A549 (cell line): ENCODE measurements around the gene PALS1.

Source experiments
- CBX8 ChIP-seq: fragments of 200-600 bp; sonication (generic); IDR thresholded peaks from 2 replicates; pipeline ENCODE4 v1.6.1; 2016
- EHMT2 ChIP-seq: fragments of 200-600 bp; sonication (generic); IDR thresholded peaks from 2 replicates; pipeline ENCODE4 v1.6.1; 2016; ENCODE audit warnings: antibody characterized with exemption, low read depth, mild to moderate bottlenecking, moderate library complexity
- HDAC2 ChIP-seq: fragments of 200-600 bp; sonication (generic); IDR thresholded peaks from 2 replicates; pipeline ENCODE4 v1.6.1; 2016
- HMGXB4 ChIP-seq: fragments of 250-450 bp; sonication (Bioruptor Pico); IDR thresholded peaks from 2 replicates; pipeline ENCODE4 v1.5.0; 2021; ENCODE audit warnings: mild to moderate bottlenecking, moderate library complexity, borderline replicate concordance
- MAX ChIP-seq: IDR thresholded peaks from 2 replicates; pipeline ENCODE4 v1.6.1; 2012
- MAZ ChIP-seq: fragments of 150-350 bp; IDR thresholded peaks from 2 replicates; pipeline ENCODE4 v1.6.1; 2014; ENCODE audit warnings: antibody characterized with exemption, low read depth, low read length, borderline replicate concordance
- MYC ChIP-seq: IDR thresholded peaks from 2 replicates; pipeline ENCODE4 v1.6.1; 2012; ENCODE audit warnings: mild to moderate bottlenecking, inconsistent platforms, low read length, improper control_type of control experiment, borderline replicate concordance
- PHF8 ChIP-seq: fragments of 200-600 bp; sonication (generic); IDR thresholded peaks from 2 replicates; pipeline ENCODE4 v1.6.1; 2016; ENCODE audit warnings: low read depth, mild to moderate bottlenecking, antibody characterized with exemption, moderate library complexity, borderline replicate concordance
- POLR2A ChIP-seq: IDR thresholded peaks from 2 replicates; pipeline ENCODE4 v1.6.1; 2012; ENCODE audit warnings: mild to moderate bottlenecking, low read length
- RAD21 ChIP-seq, 2 experiments: fragments of >200 bp in 1 of 2; sonication (Bioruptor Twin) in 1 of 2; formaldehyde crosslinking in 1 of 2; IDR thresholded peaks in 1 of 2; conservative IDR thresholded peaks in 1 of 2; 2 replicates in 1 of 2; 3 replicates in 1 of 2; pipeline ENCODE4 v1.6.1; 2012 to 2018; ENCODE audit warnings: inconsistent platforms in 1 of 2
- SMC3 ChIP-seq: fragments of >200 bp; sonication (Bioruptor Twin); formaldehyde crosslinking; IDR thresholded peaks from 3 replicates; pipeline ENCODE4 v1.6.1; 2018; ENCODE audit warnings: inconsistent platforms
- TF ChIP-seq, protein P1 (sequence below): fragments of >200 bp; sonication (Bioruptor Twin); formaldehyde crosslinking; IDR thresholded peaks from 3 replicates; pipeline ENCODE4 v1.5.1; 2016
- TF ChIP-seq, protein P2 (sequence below): fragments of 150-350 bp; IDR thresholded peaks from 2 replicates; pipeline ENCODE4 v1.6.1; 2014; ENCODE audit warnings: low read depth, mild to moderate bottlenecking, low read length

GRCh38 chr14:67245104-67245503, 3.9 kb downstream of the PALS1 start:
- TF ChIP-seq, protein P1, sequence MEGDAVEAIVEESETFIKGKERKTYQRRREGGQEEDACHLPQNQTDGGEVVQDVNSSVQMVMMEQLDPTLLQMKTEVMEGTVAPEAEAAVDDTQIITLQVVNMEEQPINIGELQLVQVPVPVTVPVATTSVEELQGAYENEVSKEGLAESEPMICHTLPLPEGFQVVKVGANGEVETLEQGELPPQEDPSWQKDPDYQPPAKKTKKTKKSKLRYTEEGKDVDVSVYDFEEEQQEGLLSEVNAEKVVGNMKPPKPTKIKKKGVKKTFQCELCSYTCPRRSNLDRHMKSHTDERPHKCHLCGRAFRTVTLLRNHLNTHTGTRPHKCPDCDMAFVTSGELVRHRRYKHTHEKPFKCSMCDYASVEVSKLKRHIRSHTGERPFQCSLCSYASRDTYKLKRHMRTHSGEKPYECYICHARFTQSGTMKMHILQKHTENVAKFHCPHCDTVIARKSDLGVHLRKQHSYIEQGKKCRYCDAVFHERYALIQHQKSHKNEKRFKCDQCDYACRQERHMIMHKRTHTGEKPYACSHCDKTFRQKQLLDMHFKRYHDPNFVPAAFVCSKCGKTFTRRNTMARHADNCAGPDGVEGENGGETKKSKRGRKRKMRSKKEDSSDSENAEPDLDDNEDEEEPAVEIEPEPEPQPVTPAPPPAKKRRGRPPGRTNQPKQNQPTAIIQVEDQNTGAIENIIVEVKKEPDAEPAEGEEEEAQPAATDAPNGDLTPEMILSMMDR: no peak
- TF ChIP-seq, protein P2, sequence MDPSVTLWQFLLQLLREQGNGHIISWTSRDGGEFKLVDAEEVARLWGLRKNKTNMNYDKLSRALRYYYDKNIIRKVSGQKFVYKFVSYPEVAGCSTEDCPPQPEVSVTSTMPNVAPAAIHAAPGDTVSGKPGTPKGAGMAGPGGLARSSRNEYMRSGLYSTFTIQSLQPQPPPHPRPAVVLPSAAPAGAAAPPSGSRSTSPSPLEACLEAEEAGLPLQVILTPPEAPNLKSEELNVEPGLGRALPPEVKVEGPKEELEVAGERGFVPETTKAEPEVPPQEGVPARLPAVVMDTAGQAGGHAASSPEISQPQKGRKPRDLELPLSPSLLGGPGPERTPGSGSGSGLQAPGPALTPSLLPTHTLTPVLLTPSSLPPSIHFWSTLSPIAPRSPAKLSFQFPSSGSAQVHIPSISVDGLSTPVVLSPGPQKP: no peak
- TF ChIP-seq SMC3: no peak
- TF ChIP-seq HDAC2: no peak
- no peak for TF ChIP-seq EHMT2
- no peak for TF ChIP-seq MAZ
- no peak for TF ChIP-seq POLR2A
- TF ChIP-seq RAD21 (conservative IDR thresholded peaks at IDR 0.05 in 1 of 2, IDR thresholded peaks at IDR 0.05 in 1 of 2): no peak
- TF ChIP-seq MYC: no peak
- TF ChIP-seq CBX8: no peak
- TF ChIP-seq PHF8: no peak
- no peak for TF ChIP-seq MAX
- TF ChIP-seq HMGXB4 (CRISPR knock-in tag): no peak
